HepG2 (cell line): ENCODE measurements around the gene IL1RL2. TPM values are rescaled to one million over a fixed set of nuclear protein-coding genes. Genes with fewer than 3 reads are reported as not detected.
A peak's percentile ranks its signal among the peaks of the same experiment; 100 is the strongest.

Experiments used
- AHR ChIP-seq: IDR thresholded peaks from 2 replicates; pipeline ENCODE4 v1.6.1; 2018; ENCODE audit warnings: missing genetic modification reagents, missing compliant biosample characterization
- DR1 ChIP-seq: sonication (generic); formaldehyde crosslinking; IDR thresholded peaks from 2 replicates; pipeline ENCODE4 v1.8.0; 2021; ENCODE audit warnings: mild to moderate bottlenecking, missing genetic modification reagents, inconsistent platforms
- E2F5 ChIP-seq: sonication (generic); formaldehyde crosslinking; conservative IDR thresholded peaks from 2 replicates; pipeline ENCODE4 v1.4.0; 2020; ENCODE audit warnings: missing genetic modification reagents
- ETV5 ChIP-seq: IDR thresholded peaks from 2 replicates; pipeline ENCODE4 v1.6.1; 2018; ENCODE audit warnings: missing biosample characterization, missing genetic modification reagents, inconsistent platforms, borderline replicate concordance
- GRHL1 ChIP-seq: sonication (generic); formaldehyde crosslinking; conservative IDR thresholded peaks from 2 replicates; pipeline ENCODE4 v1.8.0; 2022; ENCODE audit warnings: missing genetic modification reagents
- HDAC6 ChIP-seq: fragments of 200-600 bp; sonication (generic); IDR thresholded peaks from 2 replicates; pipeline ENCODE4 v1.7.0; 2017; ENCODE audit warnings: mild to moderate bottlenecking, antibody characterized with exemption, low read length, low read depth
- HOXA9 ChIP-seq: sonication (generic); formaldehyde crosslinking; IDR thresholded peaks from 2 replicates; pipeline ENCODE4 v1.8.1; 2022; ENCODE audit warnings: missing genetic modification reagents, mild to moderate bottlenecking, moderate library complexity, borderline replicate concordance
- KIAA2018 ChIP-seq: sonication (generic); formaldehyde crosslinking; IDR thresholded peaks from 2 replicates; pipeline ENCODE4 v1.5.0; 2020; ENCODE audit warnings: mild to moderate bottlenecking, missing genetic modification reagents, borderline replicate concordance
- MZF1 ChIP-seq: sonication (generic); formaldehyde crosslinking; IDR thresholded peaks from 2 replicates; pipeline ENCODE4 v1.8.1; 2023; ENCODE audit warnings: mild to moderate bottlenecking, missing genetic modification reagents, borderline replicate concordance
- NFRKB ChIP-seq: fragments of 450-650 bp; IDR thresholded peaks from 2 replicates; pipeline ENCODE4 v1.6.1; 2017
- SIX4 ChIP-seq: sonication (generic); formaldehyde crosslinking; IDR thresholded peaks from 2 replicates; pipeline ENCODE4 v1.4.0; 2020; ENCODE audit warnings: missing genetic modification reagents
- SMYD3 ChIP-seq: sonication (generic); formaldehyde crosslinking; IDR thresholded peaks from 2 replicates; pipeline ENCODE4 v1.8.1; 2023; ENCODE audit warnings: mild to moderate bottlenecking, missing genetic modification reagents
- WIZ ChIP-seq: sonication (generic); formaldehyde crosslinking; IDR thresholded peaks from 2 replicates; pipeline ENCODE4 v1.5.1; 2020; ENCODE audit warnings: mild to moderate bottlenecking, missing genetic modification reagents
- ZFP1 ChIP-seq: IDR thresholded peaks from 2 replicates; pipeline ENCODE4 v1.6.1; 2016
- ZNF260 ChIP-seq: sonication (generic); formaldehyde crosslinking; IDR thresholded peaks from 2 replicates; pipeline ENCODE4 v1.4.0; 2020; ENCODE audit warnings: missing genetic modification reagents, low read depth, mild to moderate bottlenecking, borderline replicate concordance
- ZNF430 ChIP-seq: sonication (generic); formaldehyde crosslinking; IDR thresholded peaks from 2 replicates; pipeline ENCODE4 v1.9.0; 2021; ENCODE audit warnings: mild to moderate bottlenecking, missing genetic modification reagents
- ZNF432 ChIP-seq: sonication (generic); formaldehyde crosslinking; IDR thresholded peaks from 2 replicates; pipeline ENCODE4 v1.5.0; 2020; ENCODE audit warnings: missing genetic modification reagents, mild to moderate bottlenecking, borderline replicate concordance
- ZNF484 ChIP-seq: sonication (generic); formaldehyde crosslinking; IDR thresholded peaks from 2 replicates; pipeline ENCODE4 v1.5.1; 2020; ENCODE audit warnings: mild to moderate bottlenecking, low read depth, missing genetic modification reagents, borderline replicate concordance
- ZNF598 ChIP-seq: sonication (generic); formaldehyde crosslinking; IDR thresholded peaks from 2 replicates; pipeline ENCODE4 v1.5.1; 2020; ENCODE audit warnings: mild to moderate bottlenecking, missing genetic modification reagents, borderline replicate concordance
- polyA plus RNA-seq, 8 experiments: library from polyadenylated mRNA; depleted of rRNA in 3 of 8; stranded (reverse) in 7 of 8; unstranded in 1 of 8; fragments of >200 nt; fragmentation: Illumina TruSeq in 4 of 8; extraction: Trizol in 4 of 8; gene quantifications; 2 replicates each; pipeline versions ENCODE4 v1.2.1 to v1.2.3, GENCODE V29; 2011 to 2016; ENCODE audit warnings: low read depth in 4 of 8, missing spikeins in 1 of 8, mixed read lengths in 1 of 8; ENCODE audit not compliant: insufficient read depth in 1 of 8
- total RNA-seq, 5 experiments: library from RNA; depleted of rRNA; stranded (reverse); fragments of >200 nt; fragmentation: Illumina TruSeq; extraction: Trizol; gene quantifications; 2 replicates each; pipeline ENCODE4 v1.2.3, GENCODE V29; 2016; ENCODE audit warnings: low read depth in 1 of 5

The IL1RL2 gene
- total and polyA plus RNA-seq, 2 of the 13 experiments (the other 11 are each of a cell fraction or from before 2014, with no cell fraction given), result 0.03 TPM; not detected in 1

- 0 out of 2 replicates have a peak, but pooled peaks have one; percentile 78 for TF ChIP-seq ZNF598 (CRISPR knock-in tag)
- TF ChIP-seq HDAC6, result no peak; the same call in 1 of the 2 replicates
- TF ChIP-seq DR1 (CRISPR knock-in tag), result no peak
- TF ChIP-seq HOXA9, result peak; percentile 64; the same call in 1 of the 2 replicates
- TF ChIP-seq E2F5 (CRISPR knock-in tag), result no peak
- TF ChIP-seq ZNF260 (CRISPR knock-in tag), result no peak
- TF ChIP-seq ZFP1 (CRISPR knock-in tag), result peak; percentile 90
- TF ChIP-seq AHR (CRISPR knock-in tag), result no peak
- peak; percentile 82 for TF ChIP-seq ETV5
- no peak for TF ChIP-seq GRHL1 (CRISPR knock-in tag)
- peak; percentile 73; the same call in 1 of the 2 replicates for TF ChIP-seq ZNF430
- no peak for TF ChIP-seq MZF1
- TF ChIP-seq KIAA2018 (CRISPR knock-in tag), result no peak
- TF ChIP-seq ZNF484 (CRISPR knock-in tag), result no peak
- no peak for TF ChIP-seq ZNF432 (CRISPR knock-in tag)
- TF ChIP-seq SMYD3 (CRISPR knock-in tag), result peak; percentile 72; the same call in 1 of the 2 replicates
- no peak for TF ChIP-seq NFRKB
- peak; percentile 89 for TF ChIP-seq SIX4
- no peak for TF ChIP-seq WIZ (CRISPR knock-in tag)
Measured at GRCh38 chr2:102155703-102156515, 30.9 kb upstream of the IL1RL2 start (continued).
